Suprapubic skin (tissue), 4 donors: ENCODE data around the gene TOM1L2. TPM values are rescaled to one million over a fixed set of nuclear protein-coding genes. Genes with fewer than 3 reads are reported as not detected.

Source experiments
- DNase-seq, 2 donors: peaks; one replicate each; pipeline ENCODE4 v3.0.0-alpha.2; 2019; ENCODE audit warnings: low spot score in 2 of 2
- H3K27ac ChIP-seq: fragments of 200-600 bp; sonication (generic); one replicate; pipeline ENCODE4 v1.5.1; 2019
- H3K27me3 ChIP-seq: fragments of 200-600 bp; sonication (generic); one replicate; pipeline ENCODE4 v1.5.1; 2019
- H3K36me3 ChIP-seq: fragments of 200-600 bp; sonication (generic); one replicate; pipeline ENCODE4 v1.5.1; 2019
- H3K4me1 ChIP-seq: fragments of 200-600 bp; sonication (generic); one replicate; pipeline ENCODE4 v1.5.1; 2019
- H3K4me3 ChIP-seq: fragments of 200-600 bp; sonication (generic); one replicate; pipeline ENCODE4 v1.5.1; 2019; ENCODE audit warnings: mild to moderate bottlenecking
- H3K9me3 ChIP-seq: fragments of 200-600 bp; sonication (generic); one replicate; pipeline ENCODE4 v1.5.1; 2019
- EP300 ChIP-seq: sonication (generic); formaldehyde crosslinking; IDR thresholded peaks from one replicate; pipeline ENCODE4 v1.6.1; 2017; ENCODE audit warnings: antibody characterized with exemption
- POLR2A ChIP-seq, 2 donors: fragments of 450-650 bp; IDR thresholded peaks; one replicate each; pipeline ENCODE4 v1.6.1; 2017; ENCODE audit warnings: antibody characterized with exemption in 2 of 2, mild to moderate bottlenecking in 2 of 2, moderate library complexity in 2 of 2
- POLR2AphosphoS5 ChIP-seq, 3 donors: sonication (generic); formaldehyde crosslinking; IDR thresholded peaks; one replicate each; pipeline ENCODE4 v1.6.1; 2017; ENCODE audit warnings: antibody characterized with exemption in 3 of 3
- WGBS: methylation state at CpG from one replicate; pipeline ENCODE4 v1.1.5; 2018; 5-methylcytosine and 5-hydroxymethylcytosine counted together
- total RNA-seq, 4 donors: library from RNA; depleted of rRNA; stranded (reverse); fragments of >200 nt; gene quantifications; one replicate each; pipeline ENCODE4 v1.1.0, GENCODE V29; 2016
- TF ChIP-seq, protein P1 (sequence below), 2 donors: fragments of 200-600 bp in 1 of 2; fragments of 450-650 bp in 1 of 2; sonication (generic) in 1 of 2; IDR thresholded peaks; one replicate each; pipeline ENCODE4 v1.5.1; 2016 to 2019; ENCODE audit warnings: antibody characterized with exemption in 2 of 2, mild to moderate bottlenecking in 1 of 2, moderate library complexity in 1 of 2

The TOM1L2 gene
- total RNA-seq, 4 donors from 2014 or later, result 128 to 259 (median 162) TPM

DNA sequence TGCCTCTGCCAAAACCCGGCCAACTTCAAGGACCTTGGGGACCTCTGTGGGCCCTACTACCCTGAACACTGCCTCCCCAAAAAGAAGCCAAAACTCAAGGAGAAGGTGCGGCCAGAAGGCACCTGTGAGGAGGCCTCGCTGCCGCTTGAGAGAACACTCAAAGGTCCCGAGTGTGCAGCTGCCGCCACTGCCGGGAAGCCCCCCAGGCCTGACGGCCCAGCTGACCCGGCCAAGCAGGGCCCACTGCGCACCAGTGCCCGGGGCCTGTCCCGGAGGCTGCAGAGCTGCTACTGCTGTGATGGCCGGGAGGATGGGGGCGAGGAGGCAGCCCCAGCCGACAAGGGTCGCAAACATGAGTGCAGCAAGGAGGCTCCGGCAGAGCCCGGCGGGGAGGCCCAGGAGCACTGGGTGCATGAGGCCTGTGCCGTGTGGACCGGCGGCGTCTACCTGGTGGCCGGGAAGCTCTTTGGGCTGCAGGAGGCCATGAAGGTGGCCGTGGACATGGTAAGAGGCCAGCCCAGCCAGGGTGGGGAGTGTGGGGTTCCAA is 174.1 kb downstream of the TOM1L2 start:
- no peak for DNase-seq
- peaks cover under 1% of the 10 kb centered on the region for H3K4me1 ChIP-seq
- no peaks in the 10 kb centered on the region for H3K9me3 ChIP-seq
- H3K27me3 ChIP-seq, result no peaks in the 10 kb centered on the region
- no peak overlapping the region for H3K27ac ChIP-seq
- TF ChIP-seq POLR2AphosphoS5 (IDR thresholded peaks at IDR 0.05), result no peak
- no peak for TF ChIP-seq EP300
- TF ChIP-seq POLR2A (IDR thresholded peaks at IDR 0.05), result no peak
- TF ChIP-seq, protein P1, sequence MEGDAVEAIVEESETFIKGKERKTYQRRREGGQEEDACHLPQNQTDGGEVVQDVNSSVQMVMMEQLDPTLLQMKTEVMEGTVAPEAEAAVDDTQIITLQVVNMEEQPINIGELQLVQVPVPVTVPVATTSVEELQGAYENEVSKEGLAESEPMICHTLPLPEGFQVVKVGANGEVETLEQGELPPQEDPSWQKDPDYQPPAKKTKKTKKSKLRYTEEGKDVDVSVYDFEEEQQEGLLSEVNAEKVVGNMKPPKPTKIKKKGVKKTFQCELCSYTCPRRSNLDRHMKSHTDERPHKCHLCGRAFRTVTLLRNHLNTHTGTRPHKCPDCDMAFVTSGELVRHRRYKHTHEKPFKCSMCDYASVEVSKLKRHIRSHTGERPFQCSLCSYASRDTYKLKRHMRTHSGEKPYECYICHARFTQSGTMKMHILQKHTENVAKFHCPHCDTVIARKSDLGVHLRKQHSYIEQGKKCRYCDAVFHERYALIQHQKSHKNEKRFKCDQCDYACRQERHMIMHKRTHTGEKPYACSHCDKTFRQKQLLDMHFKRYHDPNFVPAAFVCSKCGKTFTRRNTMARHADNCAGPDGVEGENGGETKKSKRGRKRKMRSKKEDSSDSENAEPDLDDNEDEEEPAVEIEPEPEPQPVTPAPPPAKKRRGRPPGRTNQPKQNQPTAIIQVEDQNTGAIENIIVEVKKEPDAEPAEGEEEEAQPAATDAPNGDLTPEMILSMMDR (IDR thresholded peaks at IDR 0.05), result no peak
- WGBS, result 80% methylated on average over 3 of the region's 25 CpGs
- no peak overlapping the region for H3K4me3 ChIP-seq
- H3K36me3 ChIP-seq, result peaks cover 69% of the 10 kb centered on the region

DNA sequence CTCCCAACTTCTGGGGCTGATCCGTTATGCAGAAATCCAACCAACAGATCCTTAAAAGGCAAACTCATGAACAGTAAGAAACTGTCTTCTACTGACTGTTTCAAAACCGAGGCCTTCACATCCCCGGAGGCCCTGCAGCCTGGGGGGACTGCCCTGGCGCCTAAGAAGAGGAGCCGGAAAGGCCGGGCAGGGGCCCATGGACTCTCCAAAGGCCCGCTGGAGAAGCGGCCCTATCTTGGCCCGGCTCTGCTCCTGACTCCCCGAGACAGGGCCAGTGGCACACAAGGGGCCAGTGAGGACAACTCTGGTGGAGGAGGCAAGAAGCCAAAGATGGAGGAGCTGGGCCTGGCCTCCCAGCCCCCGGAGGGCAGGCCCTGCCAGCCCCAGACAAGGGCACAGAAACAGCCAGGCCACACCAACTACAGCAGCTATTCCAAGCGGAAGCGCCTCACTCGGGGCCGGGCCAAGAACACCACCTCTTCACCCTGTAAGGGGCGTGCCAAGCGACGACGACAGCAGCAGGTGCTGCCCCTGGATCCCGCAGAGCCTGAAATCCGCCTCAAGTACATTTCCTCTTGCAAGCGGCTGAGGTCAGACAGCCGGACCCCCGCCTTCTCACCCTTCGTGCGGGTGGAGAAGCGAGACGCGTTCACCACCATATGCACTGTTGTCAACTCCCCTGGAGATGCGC is 174.9 kb downstream of the TOM1L2 start:
- WGBS, result 89% methylated on average over 18 of the region's 30 CpGs
- TF ChIP-seq EP300, result no peak
- TF ChIP-seq POLR2AphosphoS5 (IDR thresholded peaks at IDR 0.05), result no peak
- TF ChIP-seq POLR2A (IDR thresholded peaks at IDR 0.05), result no peak
- TF ChIP-seq, protein P1 (IDR thresholded peaks at IDR 0.05), result no peak
- Histone ChIP-seq H3K9me3 (no peaks in the 10 kb centered on the region), H3K27ac (no peak overlapping the region), H3K36me3 (peaks cover 72% of the 10 kb centered on the region), H3K4me1 (peaks cover 9% of the 10 kb centered on the region), H3K27me3 (no peaks in the 10 kb centered on the region), H3K4me3 (no peak overlapping the region)
- DNase-seq, result no peak

DNA sequence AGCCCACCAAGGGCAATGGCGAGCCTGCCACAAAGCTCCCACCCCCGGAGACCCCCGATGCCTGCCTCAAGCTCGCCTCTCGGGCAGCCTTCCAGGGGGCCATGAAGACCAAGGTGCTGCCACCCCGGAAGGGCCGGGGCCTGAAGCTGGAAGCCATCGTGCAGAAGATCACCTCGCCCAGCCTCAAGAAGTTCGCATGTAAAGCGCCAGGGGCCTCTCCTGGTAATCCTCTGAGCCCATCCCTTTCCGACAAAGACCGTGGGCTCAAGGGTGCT is 175.5 kb downstream of the TOM1L2 start:
- DNase-seq, result no peak
- H3K9me3 ChIP-seq, result no peaks in the 10 kb centered on the region
- peaks cover 14% of the 10 kb centered on the region for H3K4me1 ChIP-seq
- H3K27me3 ChIP-seq, result no peaks in the 10 kb centered on the region
- WGBS, result 100% methylated on average over 5 of the region's 13 CpGs
- H3K4me3 ChIP-seq, result no peak overlapping the region
- TF ChIP-seq, protein P1 (IDR thresholded peaks at IDR 0.05), result no peak
- TF ChIP-seq EP300 (no peak), POLR2AphosphoS5 (IDR thresholded peaks at IDR 0.05) (no peak), POLR2A (IDR thresholded peaks at IDR 0.05) (no peak)
- no peak overlapping the region for H3K27ac ChIP-seq
- peaks cover 72% of the 10 kb centered on the region for H3K36me3 ChIP-seq

DNA sequence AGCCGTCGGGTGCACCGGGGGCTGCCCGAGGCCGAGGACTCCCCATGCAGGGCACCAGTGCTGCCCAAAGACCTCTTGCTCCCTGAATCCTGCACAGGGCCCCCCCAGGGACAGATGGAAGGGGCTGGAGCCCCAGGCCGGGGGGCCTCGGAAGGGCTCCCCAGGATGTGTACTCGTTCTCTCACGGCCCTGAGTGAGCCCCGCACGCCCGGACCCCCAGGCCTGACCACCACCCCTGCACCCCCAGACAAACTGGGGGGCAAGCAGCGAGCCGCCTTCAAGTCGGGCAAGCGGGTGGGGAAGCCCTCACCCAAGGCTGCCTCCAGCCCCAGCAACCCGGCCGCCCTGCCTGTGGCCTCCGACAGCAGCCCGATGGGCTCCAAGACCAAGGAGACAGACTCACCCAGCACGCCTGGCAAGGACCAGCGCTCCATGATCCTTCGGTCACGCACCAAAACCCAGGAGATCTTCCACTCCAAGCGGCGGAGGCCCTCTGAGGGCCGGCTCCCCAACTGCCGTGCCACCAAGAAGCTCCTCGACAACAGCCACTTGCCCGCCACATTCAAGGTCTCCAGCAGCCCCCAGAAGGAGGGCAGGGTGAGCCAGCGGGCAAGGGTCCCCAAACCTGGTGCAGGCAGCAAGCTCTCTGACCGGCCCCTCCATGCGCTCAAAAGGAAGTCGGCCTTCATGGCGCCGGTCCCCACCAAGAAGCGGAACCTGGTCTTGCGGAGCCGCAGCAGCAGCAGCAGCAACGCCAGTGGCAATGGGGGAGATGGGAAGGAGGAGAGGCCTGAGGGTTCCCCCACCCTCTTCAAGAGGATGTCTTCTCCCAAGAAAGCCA is 176.0 kb downstream of the TOM1L2 start:
- 100% methylated on average over 5 of the region's 40 CpGs for WGBS
- H3K36me3 ChIP-seq, result peaks cover 72% of the 10 kb centered on the region

More for the DNA sequence above, 176.0 kb downstream of the TOM1L2 start:
- Histone ChIP-seq H3K4me1 (peaks cover 17% of the 10 kb centered on the region), H3K27ac (no peak overlapping the region), H3K4me3 (no peak overlapping the region), H3K27me3 (no peaks in the 10 kb centered on the region), H3K9me3 (no peaks in the 10 kb centered on the region)
- TF ChIP-seq EP300 (no peak), POLR2AphosphoS5 (IDR thresholded peaks at IDR 0.05) (no peak), POLR2A (IDR thresholded peaks at IDR 0.05) (no peak)
- TF ChIP-seq, protein P1 (IDR thresholded peaks at IDR 0.05), result no peak
- no peak for DNase-seq
